ENCODE results near the gene RAD51B. TPM values are rescaled to one million over a fixed set of nuclear protein-coding genes. Genes with fewer than 3 reads are reported as not detected.

Gene RAD51B
- total and polyA plus RNA-seq, 2 of the 13 experiments (the other 11 are each of a cell fraction or from before 2014, with no cell fraction given): 7.0 to 9.5 TPM

DNA sequence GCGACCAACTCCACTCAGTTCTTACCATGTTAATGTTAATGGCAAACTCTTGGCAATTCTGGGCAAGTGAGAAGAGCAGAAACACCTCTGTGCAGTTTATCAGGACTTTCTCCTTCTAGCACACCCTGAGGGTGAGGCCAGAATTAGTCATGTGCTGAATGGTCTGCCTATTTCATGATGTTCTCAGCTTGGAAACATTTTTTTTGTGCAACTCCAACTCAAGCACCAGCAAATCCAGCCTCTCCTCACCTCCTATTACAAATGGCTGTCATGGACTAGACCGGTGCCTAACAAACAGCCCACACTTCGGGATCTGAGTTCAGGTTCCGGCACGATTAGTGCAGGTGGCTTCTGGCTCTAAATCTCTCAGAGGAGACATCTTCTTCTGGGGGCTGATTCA is 727.3 kb downstream of the RAD51B start:
- no peaks in the 10 kb centered on the region for H3K27me3 ChIP-seq (ENCODE audit: control insufficient read depth in 1 of 2, insufficient read depth in 2 of 2, low read length in 2 of 2)
- no peaks in the 10 kb centered on the region for H3K36me3 ChIP-seq (replicated peaks in 1 of 2; ENCODE audit: control insufficient read depth in 1 of 2, insufficient read depth in 2 of 2, low read length in 2 of 2)
- no peaks in the 10 kb centered on the region for H3K79me2 ChIP-seq (ENCODE audit: insufficient read depth, low read length)
- no peaks in the 10 kb centered on the region for H3K9me3 ChIP-seq (ENCODE audit: low read length)
- no peak overlapping the region for H3K27ac ChIP-seq (ENCODE audit: extremely low read length, insufficient read depth, low read length)
- no peak for ATAC-seq
- CTCF ChIA-PET (ENCODE audit: low intra/inter-chr PET ratio, low total read pairs): no interaction called here
- peaks cover 26% of the 10 kb centered on the region for H3K4me1 ChIP-seq (ENCODE audit: insufficient read depth, low read length)
- no peak overlapping the region for H3K4me2 ChIP-seq (ENCODE audit: low read depth, low read length)
- no peak overlapping the region for H2AFZ ChIP-seq (ENCODE audit: low read length)
- FAIRE-seq: no peak
- no peak for TF ChIP-seq ZNF484 (CRISPR knock-in tag; IDR thresholded peaks at IDR 0.05; ENCODE audit: borderline replicate concordance, low read depth)
- TF ChIP-seq ZNF33A (CRISPR knock-in tag; IDR thresholded peaks at IDR 0.05; ENCODE audit: borderline replicate concordance): no peak
- TF ChIP-seq MEIS1 (CRISPR knock-in tag; IDR thresholded peaks at IDR 0.05; ENCODE audit: borderline replicate concordance): no peak
- TF ChIP-seq, protein P1, sequence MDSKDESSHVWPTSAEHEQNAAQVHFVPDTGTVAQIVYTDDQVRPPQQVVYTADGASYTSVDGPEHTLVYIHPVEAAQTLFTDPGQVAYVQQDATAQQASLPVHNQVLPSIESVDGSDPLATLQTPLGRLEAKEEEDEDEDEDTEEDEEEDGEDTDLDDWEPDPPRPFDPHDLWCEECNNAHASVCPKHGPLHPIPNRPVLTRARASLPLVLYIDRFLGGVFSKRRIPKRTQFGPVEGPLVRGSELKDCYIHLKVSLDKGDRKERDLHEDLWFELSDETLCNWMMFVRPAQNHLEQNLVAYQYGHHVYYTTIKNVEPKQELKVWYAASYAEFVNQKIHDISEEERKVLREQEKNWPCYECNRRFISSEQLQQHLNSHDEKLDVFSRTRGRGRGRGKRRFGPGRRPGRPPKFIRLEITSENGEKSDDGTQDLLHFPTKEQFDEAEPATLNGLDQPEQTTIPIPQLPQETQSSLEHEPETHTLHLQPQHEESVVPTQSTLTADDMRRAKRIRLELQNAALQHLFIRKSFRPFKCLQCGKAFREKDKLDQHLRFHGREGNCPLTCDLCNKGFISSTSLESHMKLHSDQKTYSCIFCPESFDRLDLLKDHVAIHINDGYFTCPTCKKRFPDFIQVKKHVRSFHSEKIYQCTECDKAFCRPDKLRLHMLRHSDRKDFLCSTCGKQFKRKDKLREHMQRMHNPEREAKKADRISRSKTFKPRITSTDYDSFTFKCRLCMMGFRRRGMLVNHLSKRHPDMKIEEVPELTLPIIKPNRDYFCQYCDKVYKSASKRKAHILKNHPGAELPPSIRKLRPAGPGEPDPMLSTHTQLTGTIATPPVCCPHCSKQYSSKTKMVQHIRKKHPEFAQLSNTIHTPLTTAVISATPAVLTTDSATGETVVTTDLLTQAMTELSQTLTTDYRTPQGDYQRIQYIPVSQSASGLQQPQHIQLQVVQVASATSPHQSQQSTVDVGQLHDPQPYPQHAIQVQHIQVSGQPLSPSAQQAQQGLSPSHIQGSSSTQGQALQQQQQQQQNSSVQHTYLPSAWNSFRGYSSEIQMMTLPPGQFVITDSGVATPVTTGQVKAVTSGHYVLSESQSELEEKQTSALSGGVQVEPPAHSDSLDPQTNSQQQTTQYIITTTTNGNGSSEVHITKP (CRISPR knock-in tag; IDR thresholded peaks at IDR 0.05; ENCODE audit: low read depth): no peak
- TF ChIP-seq ZNF556 (CRISPR knock-in tag; IDR thresholded peaks at IDR 0.05; ENCODE audit: borderline replicate concordance): no peak
- TF ChIP-seq CBX1 (IDR thresholded peaks at IDR 0.05; ENCODE audit: low read depth): no peak
- no peak for TF ChIP-seq ZNF792 (CRISPR knock-in tag; IDR thresholded peaks at IDR 0.05)
- TF ChIP-seq ZNF83 (CRISPR knock-in tag; IDR thresholded peaks at IDR 0.05; ENCODE audit: borderline replicate concordance): no peak
- no peak for TF ChIP-seq ZNF777 (CRISPR knock-in tag; IDR thresholded peaks at IDR 0.05)
- TF ChIP-seq, protein P2, sequence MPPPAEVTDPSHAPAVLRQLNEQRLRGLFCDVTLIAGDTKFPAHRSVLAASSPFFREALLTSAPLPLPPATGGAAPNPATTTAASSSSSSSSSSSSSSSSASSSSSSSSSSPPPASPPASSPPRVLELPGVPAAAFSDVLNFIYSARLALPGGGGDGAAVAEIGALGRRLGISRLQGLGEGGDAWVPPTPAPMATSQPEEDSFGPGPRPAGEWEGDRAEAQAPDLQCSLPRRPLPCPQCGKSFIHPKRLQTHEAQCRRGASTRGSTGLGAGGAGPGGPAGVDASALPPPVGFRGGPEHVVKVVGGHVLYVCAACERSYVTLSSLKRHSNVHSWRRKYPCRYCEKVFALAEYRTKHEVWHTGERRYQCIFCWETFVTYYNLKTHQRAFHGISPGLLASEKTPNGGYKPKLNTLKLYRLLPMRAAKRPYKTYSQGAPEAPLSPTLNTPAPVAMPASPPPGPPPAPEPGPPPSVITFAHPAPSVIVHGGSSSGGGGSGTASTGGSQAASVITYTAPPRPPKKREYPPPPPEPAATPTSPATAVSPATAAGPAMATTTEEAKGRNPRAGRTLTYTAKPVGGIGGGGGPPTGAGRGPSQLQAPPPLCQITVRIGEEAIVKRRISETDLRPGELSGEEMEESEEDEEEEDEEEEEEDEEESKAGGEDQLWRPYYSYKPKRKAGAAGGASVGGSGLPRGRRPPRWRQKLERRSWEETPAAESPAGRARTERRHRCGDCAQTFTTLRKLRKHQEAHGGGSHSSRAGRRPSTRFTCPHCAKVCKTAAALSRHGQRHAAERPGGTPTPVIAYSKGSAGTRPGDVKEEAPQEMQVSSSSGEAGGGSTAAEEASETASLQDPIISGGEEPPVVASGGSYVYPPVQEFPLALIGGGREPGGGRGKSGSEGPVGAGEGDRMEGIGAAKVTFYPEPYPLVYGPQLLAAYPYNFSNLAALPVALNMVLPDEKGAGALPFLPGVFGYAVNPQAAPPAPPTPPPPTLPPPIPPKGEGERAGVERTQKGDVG (CRISPR knock-in tag; IDR thresholded peaks at IDR 0.05; ENCODE audit: borderline replicate concordance): no peak
- TF ChIP-seq, protein P3, sequence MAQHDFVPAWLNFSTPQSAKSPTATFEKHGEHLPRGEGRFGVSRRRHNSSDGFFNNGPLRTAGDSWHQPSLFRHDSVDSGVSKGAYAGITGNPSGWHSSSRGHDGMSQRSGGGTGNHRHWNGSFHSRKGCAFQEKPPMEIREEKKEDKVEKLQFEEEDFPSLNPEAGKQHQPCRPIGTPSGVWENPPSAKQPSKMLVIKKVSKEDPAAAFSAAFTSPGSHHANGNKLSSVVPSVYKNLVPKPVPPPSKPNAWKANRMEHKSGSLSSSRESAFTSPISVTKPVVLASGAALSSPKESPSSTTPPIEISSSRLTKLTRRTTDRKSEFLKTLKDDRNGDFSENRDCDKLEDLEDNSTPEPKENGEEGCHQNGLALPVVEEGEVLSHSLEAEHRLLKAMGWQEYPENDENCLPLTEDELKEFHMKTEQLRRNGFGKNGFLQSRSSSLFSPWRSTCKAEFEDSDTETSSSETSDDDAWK (CRISPR knock-in tag; IDR thresholded peaks at IDR 0.05): no peak
- no peak for TF ChIP-seq CBX5 (CRISPR knock-in tag; IDR thresholded peaks at IDR 0.05; ENCODE audit: borderline replicate concordance)
- TF ChIP-seq ZBTB21 (CRISPR knock-in tag; IDR thresholded peaks at IDR 0.05): no peak
- POLR2A ChIA-PET: no interaction called here
- no peaks in the 10 kb centered on the region for H4K20me1 ChIP-seq (ENCODE audit: insufficient read depth, low read length)
- WGBS (ENCODE audit: low lambda C conversion rate): 84% methylated on average over 5 of the region's 5 CpGs
- no peak for DNase-seq (ENCODE audit: low spot score)
- no peak overlapping the region for H3K4me3 ChIP-seq (replicated peaks in 1 of 3; ENCODE audit: insufficient read depth in 1 of 3, low read depth in 2 of 3, low read length in 3 of 3)
- BruUV-seq (replicated peaks): no TSS peak
- in situ Hi-C loops (cut with HindIII; ENCODE audit: extremely low pct_ligation_motif_present, low pct_unique_long_range_greater_than_20kb) (no loop called here), intact Hi-C loops (cut with micrococcal nuclease; ENCODE audit: unreplicated experiment) (no loop called here)
- H3K9ac ChIP-seq (ENCODE audit: insufficient read depth, low read depth, low read length): no peak overlapping the region

Data from HepG2 (cell line).